Ishikawa (cell line): ENCODE measurements around the gene HSCB.

Experiments used
- CEBPB ChIP-seq: IDR thresholded peaks from 2 replicates; pipeline ENCODE4 v1.6.1; 2012
- CREB1 ChIP-seq: IDR thresholded peaks from 2 replicates; pipeline ENCODE4 v1.6.1; 2012; ENCODE audit warnings: low read depth
- EGR1 ChIP-seq: IDR thresholded peaks from 2 replicates; pipeline ENCODE4 v1.6.1; 2012
- EP300 ChIP-seq: IDR thresholded peaks from 2 replicates; pipeline ENCODE4 v1.6.1; 2012; ENCODE audit warnings: borderline replicate concordance
- FOXM1 ChIP-seq: IDR thresholded peaks from 2 replicates; pipeline ENCODE4 v1.6.1; 2012; ENCODE audit warnings: low read depth, borderline replicate concordance
- MAX ChIP-seq: IDR thresholded peaks from 2 replicates; pipeline ENCODE4 v1.6.1; 2012
- NFIC ChIP-seq: IDR thresholded peaks from 2 replicates; pipeline ENCODE4 v1.6.1; 2012
- RAD21 ChIP-seq: IDR thresholded peaks from 2 replicates; pipeline ENCODE4 v1.6.1; 2012; ENCODE audit warnings: low read depth
- REST ChIP-seq: IDR thresholded peaks from 2 replicates; pipeline ENCODE4 v1.6.1; 2012; ENCODE audit warnings: low read depth, mild to moderate bottlenecking
- TAF1 ChIP-seq: IDR thresholded peaks from 2 replicates; pipeline ENCODE4 v1.6.1; 2012; ENCODE audit warnings: low read depth, mild to moderate bottlenecking
- TCF12 ChIP-seq: IDR thresholded peaks from 2 replicates; pipeline ENCODE4 v1.6.1; 2012; ENCODE audit warnings: low read depth
- TEAD4 ChIP-seq: IDR thresholded peaks from 2 replicates; pipeline ENCODE4 v1.6.1; 2012
- USF1 ChIP-seq: IDR thresholded peaks from 2 replicates; pipeline ENCODE4 v1.6.1; 2012
- YY1 ChIP-seq: IDR thresholded peaks from 2 replicates; pipeline ENCODE4 v1.6.1; 2012; ENCODE audit warnings: low read depth
- ZBTB7A ChIP-seq: IDR thresholded peaks from 2 replicates; pipeline ENCODE4 v1.6.1; 2012; ENCODE audit warnings: low read depth

The HSCB gene

GRCh38 chr22:28710576-28711191, 31.2 kb upstream of the HSCB start:
- TF ChIP-seq MAX (no peak), RAD21 (no peak), REST (no peak), USF1 (no peak), CEBPB (no peak), TCF12 (no peak), TEAD4 (no peak), ZBTB7A (no peak), YY1 (no peak), CREB1 (no peak), EGR1 (no peak), EP300 (no peak), NFIC (no peak), FOXM1 (no peak), TAF1 (no peak)

- TF ChIP-seq MAX: no peak
- no peak for TF ChIP-seq REST
- no peak for TF ChIP-seq FOXM1
- TF ChIP-seq CEBPB: no peak
- TF ChIP-seq ZBTB7A: no peak
- no peak for TF ChIP-seq CREB1
- no peak for TF ChIP-seq RAD21
- TF ChIP-seq EP300: no peak
- no peak for TF ChIP-seq YY1
- TF ChIP-seq USF1: no peak
- no peak for TF ChIP-seq EGR1
These were observed 30.5 kb upstream of the HSCB start for GRCh38 chr22:28711341-28711740.

- no peak for TF ChIP-seq RAD21
- TF ChIP-seq TAF1: no peak
- no peak for TF ChIP-seq EP300
- no peak for TF ChIP-seq USF1
- TF ChIP-seq CEBPB: peak; percentile 90
These were observed 29.7 kb upstream of the HSCB start for GRCh38 chr22:28711820-28712777.

GRCh38 chr22:28714043-28714628, 27.7 kb upstream of the HSCB start:
- TF ChIP-seq EGR1 (no peak), NFIC (no peak), EP300 (no peak), TEAD4 (no peak), TAF1 (no peak), TCF12 (no peak), CEBPB (no peak), USF1 (no peak), YY1 (no peak), MAX (no peak), CREB1 (no peak)
